ENCODE data around the gene ZNF600.
A peak's percentile ranks its signal among the peaks of the same experiment; 100 is the strongest.
"Not testable (repeated sequence)": the region's sequence is repeated elsewhere in the genome, so short reads cannot be mapped to it uniquely, and the experiment has no call there.

ZNF600 gene

DNA sequence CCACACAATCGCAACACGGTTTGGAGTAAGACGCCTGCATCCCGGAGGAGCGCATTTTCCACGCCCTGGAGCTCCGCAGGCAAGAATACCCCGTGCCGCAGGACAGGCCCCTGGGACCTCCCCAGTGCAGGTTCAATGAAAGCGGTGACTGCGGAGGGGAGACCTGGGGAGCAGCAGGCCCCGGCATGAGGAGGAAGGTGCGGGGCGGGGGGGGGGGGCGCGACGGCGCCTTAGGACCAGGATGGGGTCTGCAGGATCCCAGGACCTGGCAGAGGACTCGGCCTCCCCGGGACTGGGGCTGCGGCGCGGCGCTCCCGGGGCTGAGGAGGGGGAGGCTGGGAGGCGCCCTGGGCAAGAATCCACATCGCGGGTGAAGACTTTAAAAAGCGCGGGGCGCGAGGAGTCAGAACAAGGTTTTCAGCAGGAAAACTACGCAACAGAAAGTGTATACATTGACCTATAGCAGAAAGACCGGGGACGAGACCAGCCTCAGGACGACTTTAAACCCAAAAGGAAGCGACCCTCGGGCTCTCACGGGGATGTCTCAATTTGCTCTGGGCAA, 52.2 kb downstream of the ZNF600 start:
- peak overlapping the region; percentile 84 for H3K27ac ChIP-seq
- POLR2A ChIA-PET (ENCODE audit: low non-redundant PET): no interaction called here
- DNase-seq (ENCODE audit: low spot score): peak; percentile 20
- CTCF ChIA-PET: no interaction called here
- TF ChIP-seq, protein P1, sequence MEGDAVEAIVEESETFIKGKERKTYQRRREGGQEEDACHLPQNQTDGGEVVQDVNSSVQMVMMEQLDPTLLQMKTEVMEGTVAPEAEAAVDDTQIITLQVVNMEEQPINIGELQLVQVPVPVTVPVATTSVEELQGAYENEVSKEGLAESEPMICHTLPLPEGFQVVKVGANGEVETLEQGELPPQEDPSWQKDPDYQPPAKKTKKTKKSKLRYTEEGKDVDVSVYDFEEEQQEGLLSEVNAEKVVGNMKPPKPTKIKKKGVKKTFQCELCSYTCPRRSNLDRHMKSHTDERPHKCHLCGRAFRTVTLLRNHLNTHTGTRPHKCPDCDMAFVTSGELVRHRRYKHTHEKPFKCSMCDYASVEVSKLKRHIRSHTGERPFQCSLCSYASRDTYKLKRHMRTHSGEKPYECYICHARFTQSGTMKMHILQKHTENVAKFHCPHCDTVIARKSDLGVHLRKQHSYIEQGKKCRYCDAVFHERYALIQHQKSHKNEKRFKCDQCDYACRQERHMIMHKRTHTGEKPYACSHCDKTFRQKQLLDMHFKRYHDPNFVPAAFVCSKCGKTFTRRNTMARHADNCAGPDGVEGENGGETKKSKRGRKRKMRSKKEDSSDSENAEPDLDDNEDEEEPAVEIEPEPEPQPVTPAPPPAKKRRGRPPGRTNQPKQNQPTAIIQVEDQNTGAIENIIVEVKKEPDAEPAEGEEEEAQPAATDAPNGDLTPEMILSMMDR (conservative IDR thresholded peaks at IDR 0.05; ENCODE audit: low read depth): no peak

- POLR2A ChIA-PET (ENCODE audit: low non-redundant PET); DNase-seq (ENCODE audit: low spot score); H3K27ac ChIP-seq; CTCF ChIA-PET: not testable (repeated sequence)
These were observed 60.5 kb downstream of the ZNF600 start for GRCh38 chr19:52726051-52726450.

GRCh38 chr19:52725528-52725961, 61.0 kb downstream of the ZNF600 start:
- DNase-seq (ENCODE audit: low spot score): no peak
- CTCF ChIA-PET: no interaction called here
- TF ChIP-seq, protein P1 (conservative IDR thresholded peaks at IDR 0.05; ENCODE audit: low read depth): no peak
- no peak overlapping the region for H3K27ac ChIP-seq
- POLR2A ChIA-PET (ENCODE audit: low non-redundant PET): no interaction called here

- H3K27ac ChIP-seq: no peak overlapping the region
- no peak for DNase-seq (ENCODE audit: low spot score)
- POLR2A ChIA-PET (ENCODE audit: low non-redundant PET): no interaction called here
- TF ChIP-seq, protein P1 (conservative IDR thresholded peaks at IDR 0.05; ENCODE audit: low read depth): no peak
- CTCF ChIA-PET: no interaction called here
These were observed 61.7 kb downstream of the ZNF600 start for GRCh38 chr19:52724701-52725514.

DNA sequence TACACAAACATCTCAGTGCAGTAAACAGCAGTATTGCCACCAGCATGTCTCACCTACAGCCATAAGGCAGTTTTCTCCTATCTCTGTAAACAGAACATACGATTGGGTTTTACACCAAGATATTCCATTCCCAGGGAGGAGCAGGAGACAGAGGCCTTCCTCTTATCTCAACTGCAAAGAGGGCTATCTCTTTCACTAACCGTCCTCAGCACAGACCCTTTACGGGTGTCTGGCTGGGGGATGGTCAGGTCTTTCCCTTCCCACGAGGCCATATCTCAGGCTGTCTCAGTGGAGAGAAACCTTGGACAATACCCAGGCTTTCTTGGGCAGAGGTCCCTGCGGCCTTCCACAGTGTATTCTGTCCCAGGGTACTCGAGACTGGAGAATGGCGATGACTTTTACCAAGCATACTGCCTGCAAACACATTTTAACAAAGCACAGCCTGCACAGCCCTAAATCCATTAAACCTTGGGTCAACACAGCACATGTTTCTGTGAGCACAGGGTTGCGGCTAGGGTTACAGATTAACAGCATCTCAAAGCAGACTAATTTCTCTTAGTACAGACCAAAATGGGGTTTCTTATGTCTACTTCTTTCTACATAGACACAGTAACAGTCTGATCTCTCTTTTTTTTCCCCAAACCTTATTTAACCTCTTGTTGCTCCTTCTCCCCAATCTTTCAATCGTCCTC, 62.5 kb downstream of the ZNF600 start:
- CTCF ChIA-PET; H3K27ac ChIP-seq; DNase-seq (ENCODE audit: low spot score); POLR2A ChIA-PET (ENCODE audit: low non-redundant PET): not testable (repeated sequence)

GRCh38 chr19:52722062-52723003, 64.3 kb downstream of the ZNF600 start:
- DNase-seq (ENCODE audit: low spot score): peak; percentile 88
- ChIA-PET POLR2A (ENCODE audit: low non-redundant PET) (no interaction called here), CTCF (no interaction called here)
- H3K27ac ChIP-seq: no peak overlapping the region; the same call in 1 of the 2 replicates
- TF ChIP-seq, protein P1 (conservative IDR thresholded peaks at IDR 0.05; ENCODE audit: low read depth): no peak

GRCh38 chr19:52720541-52720940, 66.0 kb downstream of the ZNF600 start:
- CTCF ChIA-PET; DNase-seq (ENCODE audit: low spot score); H3K27ac ChIP-seq; POLR2A ChIA-PET (ENCODE audit: low non-redundant PET): not testable (repeated sequence)

Measured in RWPE1 (cell line).